GM12878 (cell line): Measurements from ENCODE around the gene MAPRE2. TPM values are rescaled to one million over a fixed set of nuclear protein-coding genes. Genes with fewer than 3 reads are reported as not detected.

Experiments
- NFIC ChIP-seq: IDR thresholded peaks from 2 replicates; pipeline ENCODE4 v1.6.1; 2012; ENCODE audit warnings: low read depth, mild to moderate bottlenecking, inconsistent platforms, low read length, moderate library complexity
- SREBF2 ChIP-seq: IDR thresholded peaks from 2 replicates; pipeline ENCODE4 v1.6.1; 2012; ENCODE audit warnings: mild to moderate bottlenecking, low read length
- ZNF687 ChIP-seq: fragments of 450-650 bp; IDR thresholded peaks from 2 replicates; pipeline ENCODE4 v1.6.1; 2017; ENCODE audit warnings: mild to moderate bottlenecking, moderate library complexity
- polyA plus RNA-seq, 11 experiments: library from polyadenylated mRNA; depleted of rRNA in 4 of 11; unstranded in 6 of 11; stranded (reverse) in 5 of 11; fragments of >200 nt; fragmentation: Nextera tagmentation in 4 of 11; fragmentation: Illumina TruSeq in 1 of 11; extraction: Ambion mirVana in 4 of 11; extraction: Trizol in 1 of 11; gene quantifications; 1 replicate in 1 of 11; 2 replicates in 10 of 11; pipeline versions ENCODE4 v1.2.1 to v1.2.3, GENCODE V29; 2011 to 2016; ENCODE audit warnings: inconsistent platforms in 2 of 11, missing spikeins in 2 of 11, low read depth in 1 of 11
- total RNA-seq, 4 experiments: library from RNA; depleted of rRNA in 3 of 4; stranded (reverse); fragments of >200 nt in 3 of 4; fragmentation: Illumina TruSeq in 1 of 4; extraction: Trizol in 1 of 4; gene quantifications; 2 replicates each; pipeline versions ENCODE4 v1.2.1 to v1.2.3, GENCODE V29; 2013 to 2021
- TF ChIP-seq, protein P1 (sequence below): IDR thresholded peaks from 2 replicates; pipeline ENCODE4 v1.6.1; 2012; ENCODE audit warnings: improper control_type of control experiment, low read depth, low read length; ENCODE audit not compliant: insufficient replicate concordance

MAPRE2 gene
- total and polyA plus RNA-seq, 10 of the 15 experiments (the other 5 are each of a cell fraction or from before 2014, with no cell fraction given) = 11.0 to 50.6 (median 24.0) TPM

GRCh38 chr18:35010993-35011392 is 30.2 kb upstream of the MAPRE2 start (continued):
- TF ChIP-seq ZNF687 = no peak
- no peak for TF ChIP-seq SREBF2
- TF ChIP-seq, protein P1, sequence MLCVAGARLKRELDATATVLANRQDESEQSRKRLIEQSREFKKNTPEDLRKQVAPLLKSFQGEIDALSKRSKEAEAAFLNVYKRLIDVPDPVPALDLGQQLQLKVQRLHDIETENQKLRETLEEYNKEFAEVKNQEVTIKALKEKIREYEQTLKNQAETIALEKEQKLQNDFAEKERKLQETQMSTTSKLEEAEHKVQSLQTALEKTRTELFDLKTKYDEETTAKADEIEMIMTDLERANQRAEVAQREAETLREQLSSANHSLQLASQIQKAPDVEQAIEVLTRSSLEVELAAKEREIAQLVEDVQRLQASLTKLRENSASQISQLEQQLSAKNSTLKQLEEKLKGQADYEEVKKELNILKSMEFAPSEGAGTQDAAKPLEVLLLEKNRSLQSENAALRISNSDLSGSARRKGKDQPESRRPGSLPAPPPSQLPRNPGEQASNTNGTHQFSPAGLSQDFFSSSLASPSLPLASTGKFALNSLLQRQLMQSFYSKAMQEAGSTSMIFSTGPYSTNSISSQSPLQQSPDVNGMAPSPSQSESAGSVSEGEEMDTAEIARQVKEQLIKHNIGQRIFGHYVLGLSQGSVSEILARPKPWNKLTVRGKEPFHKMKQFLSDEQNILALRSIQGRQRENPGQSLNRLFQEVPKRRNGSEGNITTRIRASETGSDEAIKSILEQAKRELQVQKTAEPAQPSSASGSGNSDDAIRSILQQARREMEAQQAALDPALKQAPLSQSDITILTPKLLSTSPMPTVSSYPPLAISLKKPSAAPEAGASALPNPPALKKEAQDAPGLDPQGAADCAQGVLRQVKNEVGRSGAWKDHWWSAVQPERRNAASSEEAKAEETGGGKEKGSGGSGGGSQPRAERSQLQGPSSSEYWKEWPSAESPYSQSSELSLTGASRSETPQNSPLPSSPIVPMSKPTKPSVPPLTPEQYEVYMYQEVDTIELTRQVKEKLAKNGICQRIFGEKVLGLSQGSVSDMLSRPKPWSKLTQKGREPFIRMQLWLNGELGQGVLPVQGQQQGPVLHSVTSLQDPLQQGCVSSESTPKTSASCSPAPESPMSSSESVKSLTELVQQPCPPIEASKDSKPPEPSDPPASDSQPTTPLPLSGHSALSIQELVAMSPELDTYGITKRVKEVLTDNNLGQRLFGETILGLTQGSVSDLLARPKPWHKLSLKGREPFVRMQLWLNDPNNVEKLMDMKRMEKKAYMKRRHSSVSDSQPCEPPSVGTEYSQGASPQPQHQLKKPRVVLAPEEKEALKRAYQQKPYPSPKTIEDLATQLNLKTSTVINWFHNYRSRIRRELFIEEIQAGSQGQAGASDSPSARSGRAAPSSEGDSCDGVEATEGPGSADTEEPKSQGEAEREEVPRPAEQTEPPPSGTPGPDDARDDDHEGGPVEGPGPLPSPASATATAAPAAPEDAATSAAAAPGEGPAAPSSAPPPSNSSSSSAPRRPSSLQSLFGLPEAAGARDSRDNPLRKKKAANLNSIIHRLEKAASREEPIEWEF = no peak
- TF ChIP-seq NFIC = no peak
